SK-N-SH treated with all-trans-retinoic acid at 6 μM for 48 hours (cell line): Measurements from ENCODE around the gene CSRNP3.

Source experiments
- BACH2 ChIP-seq: fragments of 250-450 bp; sonication (Bioruptor Pico); IDR thresholded peaks from 2 replicates; pipeline ENCODE4 v1.9.0; 2021; ENCODE audit warnings: mild to moderate bottlenecking, borderline replicate concordance
- ISL1 ChIP-seq: fragments of 250-450 bp; sonication (Bioruptor Pico); IDR thresholded peaks from 2 replicates; pipeline ENCODE4 v2.1.2; 2022; ENCODE audit warnings: mild to moderate bottlenecking, moderate library complexity
- OSR1 ChIP-seq: fragments of 250-450 bp; sonication (Bioruptor Pico); IDR thresholded peaks from 2 replicates; pipeline ENCODE4 v1.8.0; 2022; ENCODE audit warnings: moderate library complexity, mild to moderate bottlenecking, inconsistent platforms
- RARB ChIP-seq: fragments of 250-450 bp; sonication (Bioruptor Pico); IDR thresholded peaks from 2 replicates; pipeline ENCODE4 v1.8.0; 2021; ENCODE audit warnings: mild to moderate bottlenecking, moderate library complexity
- TOX ChIP-seq: fragments of 250-450 bp; sonication (Bioruptor Pico); IDR thresholded peaks from 2 replicates; pipeline ENCODE4 v1.8.0; 2021; ENCODE audit warnings: mild to moderate bottlenecking, moderate library complexity, borderline replicate concordance
- ZC3H10 ChIP-seq: fragments of 250-450 bp; sonication (Bioruptor Pico); IDR thresholded peaks from 2 replicates; pipeline ENCODE4 v1.5.1; 2021; ENCODE audit warnings: mild to moderate bottlenecking, moderate library complexity
- ZFP3 ChIP-seq: fragments of 250-450 bp; sonication (Bioruptor Pico); IDR thresholded peaks from 2 replicates; pipeline ENCODE4 v1.5.0; 2020; ENCODE audit warnings: mild to moderate bottlenecking, moderate library complexity
- ZFP30 ChIP-seq: fragments of 450-650 bp; formaldehyde crosslinking; IDR thresholded peaks from 2 replicates; pipeline ENCODE4 v1.5.0; 2022; ENCODE audit warnings: mild to moderate bottlenecking, moderate library complexity
- ZNF565 ChIP-seq: fragments of 450-650 bp; formaldehyde crosslinking; conservative IDR thresholded peaks from 2 replicates; pipeline ENCODE4 v1.5.0; 2020; ENCODE audit warnings: low read depth, mild to moderate bottlenecking, moderate library complexity
- ZNF70 ChIP-seq: fragments of 450-650 bp; formaldehyde crosslinking; IDR thresholded peaks from 2 replicates; pipeline ENCODE4 v1.5.0; 2020; ENCODE audit warnings: mild to moderate bottlenecking, moderate library complexity
- TF ChIP-seq, protein P1 (sequence below): fragments of 250-450 bp; sonication (Bioruptor Pico); IDR thresholded peaks from 2 replicates; pipeline ENCODE4 v1.8.0; 2020; ENCODE audit warnings: mild to moderate bottlenecking, moderate library complexity, borderline replicate concordance
- TF ChIP-seq, protein P2 (sequence below): fragments of 250-450 bp; sonication (Bioruptor Pico); IDR thresholded peaks from 2 replicates; pipeline ENCODE4 v1.5.1; 2021; ENCODE audit warnings: mild to moderate bottlenecking, moderate library complexity

DNA sequence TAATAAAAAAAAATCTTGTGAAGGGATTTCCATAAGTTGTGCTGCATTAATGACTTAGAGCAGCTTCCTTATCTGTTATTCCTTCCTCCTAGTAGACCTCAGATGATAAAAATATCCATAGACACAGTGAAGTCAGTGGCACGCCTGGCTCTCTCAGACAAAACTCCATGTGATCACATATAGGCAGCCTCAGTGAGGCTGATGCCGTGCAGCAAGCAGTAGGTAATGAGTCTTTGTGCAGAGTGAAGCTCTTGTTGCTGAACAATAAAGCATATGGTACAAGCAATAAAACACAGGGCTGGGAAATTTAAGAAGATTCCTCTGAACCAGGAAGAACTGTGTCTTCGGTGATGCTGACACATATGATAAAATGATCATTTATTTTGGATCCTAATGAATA, 102.7 kb downstream of the CSRNP3 start:
- TF ChIP-seq, protein P1, sequence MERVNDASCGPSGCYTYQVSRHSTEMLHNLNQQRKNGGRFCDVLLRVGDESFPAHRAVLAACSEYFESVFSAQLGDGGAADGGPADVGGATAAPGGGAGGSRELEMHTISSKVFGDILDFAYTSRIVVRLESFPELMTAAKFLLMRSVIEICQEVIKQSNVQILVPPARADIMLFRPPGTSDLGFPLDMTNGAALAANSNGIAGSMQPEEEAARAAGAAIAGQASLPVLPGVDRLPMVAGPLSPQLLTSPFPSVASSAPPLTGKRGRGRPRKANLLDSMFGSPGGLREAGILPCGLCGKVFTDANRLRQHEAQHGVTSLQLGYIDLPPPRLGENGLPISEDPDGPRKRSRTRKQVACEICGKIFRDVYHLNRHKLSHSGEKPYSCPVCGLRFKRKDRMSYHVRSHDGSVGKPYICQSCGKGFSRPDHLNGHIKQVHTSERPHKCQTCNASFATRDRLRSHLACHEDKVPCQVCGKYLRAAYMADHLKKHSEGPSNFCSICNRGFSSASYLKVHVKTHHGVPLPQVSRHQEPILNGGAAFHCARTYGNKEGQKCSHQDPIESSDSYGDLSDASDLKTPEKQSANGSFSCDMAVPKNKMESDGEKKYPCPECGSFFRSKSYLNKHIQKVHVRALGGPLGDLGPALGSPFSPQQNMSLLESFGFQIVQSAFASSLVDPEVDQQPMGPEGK (CRISPR knock-in tag): no peak
- TF ChIP-seq OSR1 (CRISPR knock-in tag): no peak
- no peak for TF ChIP-seq ZNF70 (CRISPR knock-in tag)
- no peak for TF ChIP-seq ZNF565 (CRISPR knock-in tag)
- no peak for TF ChIP-seq BACH2 (CRISPR knock-in tag)
- no peak for TF ChIP-seq ZFP3 (CRISPR knock-in tag)
- TF ChIP-seq ZC3H10 (CRISPR knock-in tag): no peak
- TF ChIP-seq ZFP30 (CRISPR knock-in tag): no peak
- no peak for TF ChIP-seq TOX (CRISPR knock-in tag)
- TF ChIP-seq RARB: no peak
- no peak for TF ChIP-seq ISL1 (CRISPR knock-in tag)
- TF ChIP-seq, protein P2, sequence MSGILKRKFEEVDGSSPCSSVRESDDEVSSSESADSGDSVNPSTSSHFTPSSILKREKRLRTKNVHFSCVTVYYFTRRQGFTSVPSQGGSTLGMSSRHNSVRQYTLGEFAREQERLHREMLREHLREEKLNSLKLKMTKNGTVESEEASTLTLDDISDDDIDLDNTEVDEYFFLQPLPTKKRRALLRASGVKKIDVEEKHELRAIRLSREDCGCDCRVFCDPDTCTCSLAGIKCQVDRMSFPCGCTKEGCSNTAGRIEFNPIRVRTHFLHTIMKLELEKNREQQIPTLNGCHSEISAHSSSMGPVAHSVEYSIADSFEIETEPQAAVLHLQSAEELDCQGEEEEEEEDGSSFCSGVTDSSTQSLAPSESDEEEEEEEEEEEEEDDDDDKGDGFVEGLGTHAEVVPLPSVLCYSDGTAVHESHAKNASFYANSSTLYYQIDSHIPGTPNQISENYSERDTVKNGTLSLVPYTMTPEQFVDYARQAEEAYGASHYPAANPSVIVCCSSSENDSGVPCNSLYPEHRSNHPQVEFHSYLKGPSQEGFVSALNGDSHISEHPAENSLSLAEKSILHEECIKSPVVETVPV: no peak
